DMS 273 (cell line): ENCODE data around the gene NME9.
A peak's percentile ranks its signal among the peaks of the same experiment; 100 is the strongest.

Source experiments
- DNase-seq: peaks from one replicate; lab custom pipeline; 2025; ENCODE audit not compliant: unreplicated experiment; lab: John Stamatoyannopoulos, UW

Gene NME9

GRCh38 chr3:138336454-138336999 is 6.9 kb upstream of the NME9 start:
- no peak for DNase-seq

- DNase-seq: no peak
Measured at GRCh38 chr3:138334608-138335007, 5.0 kb upstream of the NME9 start.

- peak; percentile 66 for DNase-seq
Measured at GRCh38 chr3:138332472-138333073, 2.9 kb upstream of the NME9 start.

- peak; percentile 53 for DNase-seq
Measured at GRCh38 chr3:138331143-138331894, 1.7 kb upstream of the NME9 start.

GRCh38 chr3:138329984-138330293 is 288 bp upstream of the NME9 start:
- DNase-seq: no peak

GRCh38 chr3:138328341-138328740 is 1.3 kb downstream of the NME9 start:
- DNase-seq: peak; percentile 50

GRCh38 chr3:138327831-138328230 is 1.8 kb downstream of the NME9 start:
- DNase-seq: no peak

- no peak for DNase-seq
Measured at GRCh38 chr3:138326866-138327595, 2.6 kb downstream of the NME9 start.

GRCh38 chr3:138325990-138326389 is 3.7 kb downstream of the NME9 start:
- DNase-seq: peak; percentile 62

- peak; percentile 27 for DNase-seq
Measured at GRCh38 chr3:138323971-138324370, 5.7 kb downstream of the NME9 start.

- no peak for DNase-seq
Measured at GRCh38 chr3:138317687-138318086, 12.0 kb downstream of the NME9 start.

GRCh38 chr3:138314751-138315150 is 14.9 kb downstream of the NME9 start:
- no peak for DNase-seq

- DNase-seq: no peak
Measured at GRCh38 chr3:138310494-138310893, 19.2 kb downstream of the NME9 start.

- DNase-seq: no peak
Measured at GRCh38 chr3:138308783-138309182, 20.9 kb downstream of the NME9 start.

- no peak for DNase-seq
Measured at GRCh38 chr3:138307899-138308298, 21.8 kb downstream of the NME9 start.

- DNase-seq: no peak
Measured at GRCh38 chr3:138303474-138303873, 26.2 kb downstream of the NME9 start.

- no peak for DNase-seq
Measured at GRCh38 chr3:138300647-138301046, 29.0 kb downstream of the NME9 start.

- no peak for DNase-seq
Measured at GRCh38 chr3:138297876-138298275, 31.8 kb downstream of the NME9 start.

GRCh38 chr3:138297059-138297607 is 32.5 kb downstream of the NME9 start:
- no peak for DNase-seq

GRCh38 chr3:138296639-138297038 is 33.0 kb downstream of the NME9 start:
- DNase-seq: no peak

- DNase-seq: no peak
Measured at GRCh38 chr3:138289701-138290100, 40.0 kb downstream of the NME9 start.

GRCh38 chr3:138289260-138289659 is 40.4 kb downstream of the NME9 start:
- DNase-seq: no peak
